Measurements from ENCODE around the gene ZNF860.
"Not testable (repeated sequence)": the region's sequence is repeated elsewhere in the genome, so short reads cannot be mapped to it uniquely, and the experiment has no call there.

ZNF860 gene

DNA sequence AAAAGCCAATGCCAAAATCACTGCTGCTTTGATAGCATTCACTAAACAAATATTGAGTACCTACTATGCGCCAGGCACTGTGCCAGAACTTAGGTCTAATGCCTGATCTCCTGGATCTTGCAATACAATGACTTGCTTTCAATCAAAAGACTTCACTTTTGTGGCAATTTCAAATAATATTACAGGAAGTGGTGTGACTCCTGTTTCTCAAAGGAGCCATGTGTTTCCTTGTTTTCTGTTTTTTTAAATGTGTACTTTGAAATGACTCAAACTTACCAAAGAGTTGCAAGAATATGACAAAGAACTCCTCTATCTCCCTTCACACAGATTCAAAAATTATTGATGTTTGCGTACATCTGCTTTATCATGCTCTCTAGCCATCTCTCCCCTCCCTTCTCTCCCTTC is 18.7 kb upstream of the ZNF860 start:
- no peak for DNase-seq

DNA sequence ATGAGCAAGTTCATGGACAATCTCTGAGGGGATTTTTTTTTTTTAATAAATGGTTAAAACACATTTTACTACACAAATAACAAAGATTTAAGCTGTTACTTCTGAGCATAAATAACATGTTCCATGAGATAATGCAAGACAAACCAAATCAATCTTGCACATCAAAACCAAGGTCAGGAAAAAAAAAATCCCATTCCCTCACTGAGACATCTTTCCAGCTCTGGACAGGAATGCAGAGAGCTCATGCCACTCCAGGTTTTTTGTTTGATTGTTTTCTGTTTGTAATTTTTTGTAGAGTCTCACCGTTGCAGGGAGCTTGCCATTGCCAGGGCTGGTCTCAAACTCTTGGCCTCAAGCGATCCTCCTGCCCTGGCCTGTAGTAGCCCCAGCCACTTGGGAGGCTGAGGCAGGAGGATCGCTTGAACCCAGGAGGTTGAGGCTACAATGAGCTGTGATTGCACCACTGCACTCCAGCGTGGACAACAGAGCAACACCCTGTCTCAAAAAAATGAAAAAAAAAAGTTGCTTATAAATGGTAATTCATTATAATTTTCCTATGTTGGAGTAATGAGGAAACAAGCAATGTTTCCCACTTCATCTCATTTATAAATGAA is 14.5 kb upstream of the ZNF860 start:
- no peak for DNase-seq

DNA sequence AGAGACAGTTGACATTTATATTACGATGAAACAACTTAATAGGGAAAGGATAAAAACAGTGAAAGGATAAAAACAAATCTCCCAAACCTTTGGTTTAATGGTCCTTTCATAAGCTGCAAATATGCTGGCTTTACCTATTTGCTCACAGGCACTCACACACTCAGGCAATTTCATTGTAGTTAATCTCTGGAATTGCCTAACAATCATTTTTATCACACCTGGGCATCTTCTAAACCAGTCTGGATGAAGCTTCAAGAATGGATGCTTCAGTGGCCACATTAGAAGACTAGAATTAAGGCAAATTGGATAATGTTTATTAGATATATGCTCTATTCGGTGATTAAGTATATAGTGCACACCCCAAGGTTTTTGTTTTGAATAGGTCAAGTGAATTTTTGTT is 14.0 kb upstream of the ZNF860 start:
- no peak for DNase-seq

DNA sequence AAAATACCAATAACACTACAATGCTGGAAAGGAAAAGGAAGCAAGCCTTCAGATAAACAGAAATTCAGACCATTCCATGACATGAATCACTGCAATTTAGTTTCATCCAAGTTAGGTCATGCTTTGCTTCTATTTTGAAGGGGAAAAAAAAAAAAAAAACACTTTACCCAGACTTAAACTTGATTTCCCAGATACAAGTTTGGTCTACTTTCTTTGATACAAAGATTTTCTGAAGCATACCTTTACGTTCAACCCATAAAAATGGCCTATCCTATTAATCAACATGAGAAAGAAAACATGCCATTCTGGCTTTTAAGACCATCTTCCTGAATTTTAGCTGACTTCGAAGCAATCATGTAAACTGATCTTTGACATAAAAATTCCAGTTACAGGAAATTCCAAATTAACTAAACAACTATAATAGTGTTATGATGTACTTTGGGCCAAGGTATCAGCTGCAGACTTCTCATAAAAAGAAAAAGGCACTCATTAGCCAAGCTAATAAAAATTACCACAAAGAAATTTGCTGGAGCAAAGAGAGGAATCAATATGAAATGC is 13.1 kb upstream of the ZNF860 start:
- no peak for DNase-seq

DNA sequence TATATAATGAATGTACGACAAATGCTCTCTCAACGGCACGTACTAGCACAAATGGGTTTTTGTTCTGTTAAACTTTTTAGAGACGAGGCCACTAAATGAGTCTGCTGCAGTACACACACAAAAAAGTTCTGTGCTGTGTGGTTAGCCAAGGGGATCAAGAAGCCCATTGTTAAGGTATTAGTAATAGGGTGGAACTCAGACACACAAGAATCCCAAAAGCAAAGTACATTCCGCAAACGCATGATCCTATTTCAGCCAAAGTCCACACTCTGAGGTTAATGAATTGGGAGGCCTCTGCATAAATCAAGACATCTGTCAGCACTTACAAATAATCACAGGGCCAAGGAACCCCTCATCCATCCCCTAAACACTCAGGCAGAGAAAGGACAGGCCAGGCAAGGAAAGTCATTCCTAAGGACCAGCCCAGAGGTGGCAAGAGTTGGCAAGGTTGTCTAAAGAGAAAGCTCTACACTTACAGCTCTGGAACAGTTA is 12.6 kb upstream of the ZNF860 start:
- no peak for DNase-seq

DNA sequence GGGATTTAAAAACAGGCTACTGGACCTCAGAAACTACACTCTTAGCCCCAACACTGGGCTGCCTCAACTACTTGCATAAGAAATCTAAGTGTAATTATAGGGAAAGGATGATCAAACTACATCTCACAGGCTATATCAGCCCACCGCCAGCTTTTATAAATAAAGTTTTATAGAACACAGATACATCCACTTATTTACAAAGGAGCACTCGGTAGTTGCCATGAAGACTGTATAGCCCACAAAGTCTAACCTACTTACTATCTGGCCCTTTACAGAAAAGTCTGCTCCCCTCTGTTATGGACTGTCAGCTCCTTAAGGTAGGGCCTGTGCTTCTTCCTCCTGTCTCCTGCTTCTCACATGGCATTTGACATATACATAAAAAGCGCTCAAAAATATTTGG is 9.9 kb upstream of the ZNF860 start:
- DNase-seq: no peak

DNA sequence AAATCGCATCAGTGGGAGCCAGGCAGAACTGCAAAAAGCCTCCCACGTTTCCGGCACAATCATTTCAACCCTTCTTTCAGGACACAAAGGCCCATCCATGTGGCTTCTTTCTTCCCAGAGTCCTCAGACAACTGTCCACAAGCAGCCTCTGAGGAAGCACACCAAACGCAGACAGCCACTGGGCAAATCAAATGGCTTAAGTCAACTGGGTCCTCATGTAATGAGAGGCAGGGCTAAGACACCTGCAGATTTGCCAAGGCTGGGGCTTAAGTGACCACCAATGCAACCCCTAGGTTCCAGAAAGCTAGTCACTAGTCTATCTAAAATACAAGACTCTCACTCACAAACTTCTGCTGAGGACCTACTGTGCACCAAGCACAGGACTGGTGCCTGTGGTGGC is 8.5 kb upstream of the ZNF860 start:
- no peak for DNase-seq

DNA sequence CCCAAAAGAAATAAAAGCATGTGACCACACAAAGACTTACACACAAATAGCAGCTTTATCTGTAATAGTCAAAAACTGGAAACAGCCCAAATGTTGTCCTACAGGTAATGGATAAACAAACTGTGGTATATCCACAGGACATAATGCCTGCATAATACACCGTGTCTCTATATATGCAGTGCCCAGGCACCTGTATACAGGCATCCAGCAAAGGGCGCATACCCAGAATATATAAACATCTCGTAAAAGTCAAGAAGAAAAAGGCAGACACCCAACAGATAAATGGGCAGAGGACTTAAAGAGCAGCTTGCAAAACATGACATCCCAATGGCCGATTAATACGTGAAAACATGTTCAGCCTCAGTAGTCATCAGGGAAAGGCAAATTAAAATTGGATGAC is 7.7 kb upstream of the ZNF860 start:
- DNase-seq: no peak

DNA sequence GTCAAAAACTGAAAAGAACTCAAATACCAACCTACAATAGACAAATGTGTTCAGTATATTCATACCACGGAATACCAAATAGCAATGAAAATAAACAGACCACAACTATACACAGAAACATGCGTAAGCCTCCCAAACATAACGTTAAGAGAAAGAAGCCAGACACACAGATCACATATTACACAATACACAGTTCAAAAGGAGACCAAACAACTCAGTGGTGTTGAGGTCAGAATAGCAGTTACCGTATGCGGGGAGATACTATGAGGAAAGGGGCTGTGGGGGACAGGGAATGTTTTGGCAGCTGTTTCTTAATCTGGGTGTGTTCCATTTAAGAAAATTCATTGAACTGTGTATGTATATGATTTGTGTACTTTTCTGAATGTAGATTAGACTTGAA is 7.1 kb upstream of the ZNF860 start:
- DNase-seq: no peak

DNA sequence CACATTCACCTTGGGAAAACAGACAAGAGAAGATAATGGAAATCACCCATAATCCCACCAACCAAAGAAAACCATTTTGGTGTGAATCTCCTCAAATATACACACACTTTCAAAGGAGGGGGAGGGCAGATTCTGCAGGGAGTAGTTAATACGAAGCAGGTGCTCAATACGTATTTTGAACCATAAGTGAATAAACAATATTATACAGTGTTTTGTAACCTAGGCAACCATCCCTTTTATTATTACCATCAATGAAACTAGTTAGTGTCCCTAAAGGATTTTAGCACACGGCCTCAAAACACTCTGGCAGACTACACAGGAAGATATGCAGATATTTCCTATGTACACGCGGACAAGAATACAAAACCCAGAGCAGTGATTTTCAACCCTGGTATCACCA is 6.6 kb upstream of the ZNF860 start:
- no peak for DNase-seq

DNA sequence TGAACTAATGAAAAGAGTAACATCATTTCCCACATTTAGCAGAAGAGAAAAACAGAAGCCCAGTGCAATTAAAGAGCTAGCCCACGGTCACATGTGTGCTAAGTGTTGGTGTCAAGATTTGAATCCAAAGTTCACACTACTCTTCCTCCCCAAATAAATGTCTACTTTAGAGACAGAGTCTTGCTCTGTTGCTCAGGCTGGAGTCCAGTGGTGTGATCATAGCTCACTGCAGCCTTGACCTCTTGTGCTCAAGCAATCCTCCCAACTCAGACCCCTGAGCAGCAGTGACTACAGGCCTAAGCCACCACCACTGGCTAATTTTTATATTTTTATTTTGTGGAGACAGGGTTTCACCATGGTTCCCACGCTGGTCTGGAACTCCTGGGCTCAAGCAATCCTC is 5.2 kb upstream of the ZNF860 start:
- no peak for DNase-seq

DNA sequence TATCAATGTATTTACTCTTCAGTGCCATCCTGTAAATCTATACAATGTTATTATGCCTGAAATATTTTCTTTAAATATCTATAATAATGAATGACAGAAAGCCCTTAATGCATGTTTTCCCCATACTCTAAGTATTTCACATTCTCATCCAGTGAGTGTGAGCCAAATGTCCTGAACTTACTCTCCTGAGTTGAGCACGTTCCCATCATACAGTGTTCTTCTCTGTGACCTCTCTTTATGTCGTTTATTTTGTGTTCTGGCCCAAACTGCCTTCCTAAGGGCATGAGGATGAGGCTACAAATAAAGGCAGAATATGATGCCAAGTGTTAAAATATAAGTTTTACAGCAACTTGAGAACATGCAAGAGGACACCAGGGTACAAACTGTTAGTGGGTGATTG is 3.8 kb upstream of the ZNF860 start:
- no peak for DNase-seq

DNA sequence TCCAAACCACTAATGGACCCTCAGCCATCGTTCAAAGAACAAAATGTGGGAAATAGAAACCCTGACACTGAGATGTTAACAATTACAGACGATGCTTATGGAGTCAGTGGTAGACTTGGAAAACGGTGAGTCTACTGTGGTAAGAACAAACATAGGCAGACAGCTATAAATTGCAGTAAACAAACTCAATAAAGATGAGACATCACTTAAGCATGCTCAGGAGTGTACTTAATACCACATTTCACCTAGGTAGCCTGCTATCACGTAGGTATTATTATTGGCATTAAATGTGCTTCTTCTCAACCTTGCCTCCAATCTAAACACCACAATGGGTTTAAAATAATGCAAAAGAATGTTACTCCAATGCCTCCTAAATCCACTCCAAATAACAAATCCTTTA is 3.0 kb upstream of the ZNF860 start:
- DNase-seq: no peak

DNA sequence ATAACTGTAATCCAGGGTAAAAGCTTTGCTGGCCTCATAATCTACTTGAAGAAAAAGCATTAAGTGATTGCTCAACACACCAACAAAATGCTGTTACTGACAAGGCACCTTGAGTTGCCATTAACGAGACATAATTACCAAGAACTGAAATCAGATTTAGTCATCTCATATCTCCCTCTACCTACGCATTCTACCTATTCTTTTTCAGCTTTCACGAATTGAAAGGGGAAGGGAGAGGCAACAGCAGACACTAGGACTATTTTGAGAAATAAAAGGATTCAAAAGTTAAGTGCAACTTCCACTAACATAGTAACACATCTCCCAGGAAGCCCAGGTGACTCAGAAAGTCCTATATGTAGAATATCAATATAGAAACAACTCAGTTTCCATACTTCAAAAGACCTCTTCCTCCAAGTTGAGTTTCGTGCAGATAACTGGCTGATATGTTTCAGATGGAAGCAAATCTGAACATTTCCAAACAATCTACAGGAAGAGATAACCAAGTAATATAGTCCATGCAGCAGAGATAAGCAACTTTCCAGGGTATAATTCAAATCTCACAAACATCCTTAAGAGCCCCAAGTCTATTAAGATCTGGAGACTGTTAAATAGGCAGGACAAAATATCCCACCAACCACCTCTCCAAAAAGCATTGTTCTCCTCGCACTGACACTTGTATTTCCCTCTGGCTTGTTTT is 2.4 kb upstream of the ZNF860 start:
- no peak for DNase-seq

DNA sequence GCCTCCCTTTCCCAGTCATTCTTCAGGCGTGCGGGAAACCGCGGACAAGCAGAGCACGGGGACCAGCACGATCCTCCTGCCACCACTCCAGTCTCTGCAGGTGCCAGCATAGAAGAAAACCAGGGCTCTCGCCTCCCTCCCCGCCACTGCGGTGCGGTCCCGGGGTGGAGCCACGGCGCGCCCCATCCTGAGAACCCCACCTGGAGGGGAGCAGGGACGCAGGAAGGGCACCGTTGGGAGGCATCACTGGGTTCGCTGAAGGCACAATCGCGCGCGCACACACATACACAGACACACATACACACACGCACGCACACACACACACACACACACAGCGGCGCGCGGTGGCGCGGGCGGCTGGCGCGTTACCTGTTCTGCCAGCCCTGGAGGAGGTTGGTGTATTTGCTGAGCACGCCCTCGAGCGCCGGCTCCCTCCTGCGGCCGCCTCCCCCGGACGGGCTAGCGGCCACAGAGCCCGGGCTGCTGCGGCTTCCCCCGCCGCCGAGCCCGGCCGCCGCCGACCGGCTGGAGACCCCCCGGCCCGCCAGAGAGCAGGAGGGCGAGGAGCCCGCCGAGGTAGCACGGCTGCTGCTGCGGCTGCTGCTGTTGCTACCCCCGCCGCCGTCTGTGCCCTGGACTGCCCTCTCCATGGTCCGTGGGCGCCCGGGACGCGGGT is 882 bp upstream of the ZNF860 start:
- no peak for DNase-seq

DNA sequence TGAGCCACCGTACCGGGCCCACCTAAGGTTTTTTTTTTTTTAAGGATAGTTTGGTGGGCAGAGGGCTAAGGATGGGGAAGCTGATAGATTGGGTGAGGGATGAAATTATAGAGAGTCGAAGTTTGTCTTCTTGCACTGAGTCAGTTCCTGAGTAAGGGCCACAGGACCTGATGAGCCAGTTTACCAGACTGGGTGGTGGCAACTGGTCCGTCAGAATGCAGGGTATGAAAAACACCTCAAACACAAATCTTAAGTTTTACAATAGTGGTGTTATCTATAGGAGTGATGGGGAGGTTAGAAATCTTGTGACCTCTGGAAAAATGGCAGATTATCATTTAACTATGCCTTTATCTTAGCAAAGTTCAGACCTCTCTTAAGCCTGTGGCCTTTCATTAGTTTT is 2.8 kb downstream of the ZNF860 start:
- DNase-seq: no peak

DNA sequence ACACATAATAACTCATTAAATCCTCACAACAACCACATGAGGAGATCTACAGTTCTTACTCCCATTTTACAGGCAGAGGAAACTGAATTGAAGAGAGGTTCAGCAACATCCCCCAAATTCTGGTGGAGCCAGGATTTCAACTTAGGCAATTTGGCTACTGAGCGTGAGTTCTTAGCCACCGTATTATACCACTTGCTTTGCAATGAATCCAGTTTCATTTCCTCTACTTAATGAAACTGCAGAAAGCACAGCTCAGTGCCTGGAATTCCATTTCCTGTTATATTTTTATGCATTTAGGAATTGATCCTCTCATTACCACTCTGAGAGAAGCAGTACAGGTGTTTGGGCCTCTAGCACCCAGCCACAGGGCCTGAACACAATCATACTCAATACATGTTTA is 4.3 kb downstream of the ZNF860 start:
- no peak for DNase-seq

DNA sequence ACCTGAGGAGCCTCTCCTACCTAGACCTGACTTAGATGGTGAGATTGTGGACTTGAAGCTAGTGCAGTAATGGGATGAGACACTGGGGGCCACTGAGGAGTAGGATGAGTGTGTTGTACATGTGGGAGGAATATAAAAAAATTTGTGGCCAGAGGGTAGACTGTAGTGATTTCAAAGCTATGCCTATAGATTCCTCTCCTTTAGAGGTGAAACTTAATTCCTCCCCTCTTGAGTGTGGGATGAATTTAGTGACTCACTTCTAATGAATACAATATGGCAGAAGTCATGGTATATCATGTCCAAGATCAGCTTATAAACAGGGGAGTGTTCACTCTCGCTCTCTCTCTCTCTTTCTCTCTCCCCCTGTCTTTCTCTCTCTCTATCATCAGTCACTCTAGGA is 6.7 kb downstream of the ZNF860 start:
- DNase-seq: no peak

DNA sequence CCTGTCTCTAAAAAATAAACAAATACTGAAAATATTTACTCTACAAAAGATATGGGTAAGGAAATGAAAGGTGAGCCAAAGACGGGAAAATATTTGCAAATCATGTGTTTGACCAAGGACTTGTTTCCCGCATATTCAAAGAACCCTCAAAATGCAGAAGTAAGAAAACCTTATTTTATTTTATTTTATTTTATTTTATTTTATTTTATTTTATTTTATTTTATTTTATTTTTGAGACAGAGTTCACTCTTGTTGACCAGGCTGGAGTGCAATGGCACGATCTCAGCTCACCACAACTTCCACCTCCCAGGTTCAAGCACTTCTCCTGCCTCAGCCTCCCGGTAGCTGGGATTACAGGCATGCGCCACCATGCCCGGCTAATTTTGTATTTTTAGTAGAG is 11.4 kb downstream of the ZNF860 start:
- DNase-seq: not testable (repeated sequence)

DNA sequence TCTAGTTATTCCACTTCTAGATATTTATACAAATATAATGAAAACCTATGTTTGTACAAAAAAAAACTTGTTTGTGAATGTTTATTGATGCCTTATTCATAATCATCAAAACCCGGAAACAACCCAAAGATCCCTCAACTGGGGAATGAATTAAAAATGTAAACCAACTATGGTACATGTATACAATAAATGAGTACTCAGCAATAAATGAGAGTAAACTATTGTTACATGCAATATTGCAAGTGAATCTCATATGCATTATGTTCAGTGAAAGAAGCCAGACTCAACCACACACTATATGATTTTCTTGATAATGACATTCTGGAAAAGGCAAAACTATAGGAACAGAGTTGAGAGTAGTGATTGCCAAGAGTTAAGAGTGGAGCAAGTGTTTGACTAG is 12.3 kb downstream of the ZNF860 start:
- DNase-seq: no peak

DNA sequence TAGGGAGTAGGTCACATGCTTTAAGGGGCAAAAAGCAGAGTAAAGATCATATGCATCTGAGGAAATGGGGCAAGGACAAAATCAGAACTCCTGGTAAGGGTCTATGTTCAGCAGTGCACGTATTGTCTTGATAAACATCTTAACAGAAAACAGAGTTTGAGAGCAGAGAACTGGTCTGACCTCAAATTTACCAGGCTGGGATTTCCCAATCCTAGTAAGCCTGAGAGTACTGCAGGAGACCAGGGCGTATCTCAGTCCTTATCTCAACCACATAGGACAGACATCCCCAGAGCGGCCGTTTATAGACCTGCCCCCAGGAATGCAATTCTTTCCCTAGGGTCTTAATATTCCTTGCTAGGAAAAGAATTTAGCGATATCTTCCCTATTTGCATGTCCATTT is 13.5 kb downstream of the ZNF860 start:
- DNase-seq: not testable (repeated sequence)

DNA sequence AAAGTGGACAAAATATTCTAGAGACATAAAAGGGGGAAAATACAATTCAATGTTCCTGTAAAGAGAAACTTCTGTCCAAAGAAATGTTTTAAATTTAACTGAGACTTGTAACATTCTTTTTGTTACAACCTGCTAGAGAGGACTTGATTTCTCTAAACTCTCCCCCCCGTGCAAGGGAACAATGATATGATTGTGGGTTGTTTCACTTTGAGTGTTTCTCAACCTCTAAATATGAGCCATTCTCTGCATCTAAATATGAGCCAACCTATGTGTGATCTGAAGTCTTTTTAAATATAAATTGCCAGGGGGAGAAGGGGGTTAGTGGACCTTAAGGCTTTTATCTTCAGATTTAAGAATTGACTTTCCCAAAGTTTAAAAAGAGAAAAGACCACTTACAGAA is 14.6 kb downstream of the ZNF860 start:
- no peak for DNase-seq

DNA sequence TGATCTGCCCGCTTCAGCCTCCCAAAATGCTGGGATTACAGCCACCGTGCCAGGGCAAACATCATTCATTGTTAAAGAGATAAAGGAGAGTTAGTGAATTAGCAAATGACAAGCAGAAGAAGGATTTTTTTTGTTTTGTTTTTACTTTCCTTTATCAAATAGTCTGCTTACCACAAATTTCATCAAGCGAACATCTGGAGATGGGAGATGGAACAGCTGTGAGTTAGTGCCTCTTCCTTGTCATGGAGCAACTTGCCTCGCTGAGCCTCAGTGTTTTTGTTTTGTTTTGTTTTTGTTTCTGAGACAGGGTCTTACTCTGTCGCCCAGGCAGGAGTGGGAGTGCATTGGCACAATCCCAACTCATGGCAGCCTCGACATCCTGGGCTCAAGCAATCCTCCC is 15.9 kb downstream of the ZNF860 start:
- no peak for DNase-seq

DNA sequence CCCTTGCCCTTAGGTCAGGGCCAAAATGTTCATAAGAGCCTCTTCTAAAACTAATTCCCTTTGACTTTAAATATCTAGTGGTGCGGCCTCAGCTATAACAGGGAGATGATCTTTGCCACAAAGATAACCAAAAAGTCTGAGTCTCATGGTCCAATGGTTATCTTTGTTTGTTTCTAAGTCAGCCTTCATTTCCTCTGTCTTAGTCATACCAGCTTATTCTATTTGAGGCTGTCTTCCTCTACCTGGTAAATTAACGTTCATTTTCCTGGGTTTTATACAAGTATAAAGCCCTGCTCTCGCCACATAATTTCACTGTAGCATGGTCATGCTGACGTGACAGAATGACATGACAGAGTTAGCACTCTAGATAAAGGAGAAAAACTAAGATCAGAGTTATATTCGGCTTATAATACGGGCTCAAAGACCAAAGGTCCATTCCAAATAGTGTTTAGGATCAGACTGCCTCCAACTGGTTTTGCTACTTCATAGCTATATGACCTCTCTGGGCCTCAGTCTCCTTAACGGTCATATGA is 18.4 kb downstream of the ZNF860 start:
- no peak for DNase-seq
